Cerebellar nuclear complex (tissue), 1 donor: ENCODE results near the gene CHKA.

Source experiments
- DNase-seq, 2 experiments: peaks; one replicate each; lab custom pipeline; 2025; lab: John Stamatoyannopoulos, UW

Gene CHKA

DNA sequence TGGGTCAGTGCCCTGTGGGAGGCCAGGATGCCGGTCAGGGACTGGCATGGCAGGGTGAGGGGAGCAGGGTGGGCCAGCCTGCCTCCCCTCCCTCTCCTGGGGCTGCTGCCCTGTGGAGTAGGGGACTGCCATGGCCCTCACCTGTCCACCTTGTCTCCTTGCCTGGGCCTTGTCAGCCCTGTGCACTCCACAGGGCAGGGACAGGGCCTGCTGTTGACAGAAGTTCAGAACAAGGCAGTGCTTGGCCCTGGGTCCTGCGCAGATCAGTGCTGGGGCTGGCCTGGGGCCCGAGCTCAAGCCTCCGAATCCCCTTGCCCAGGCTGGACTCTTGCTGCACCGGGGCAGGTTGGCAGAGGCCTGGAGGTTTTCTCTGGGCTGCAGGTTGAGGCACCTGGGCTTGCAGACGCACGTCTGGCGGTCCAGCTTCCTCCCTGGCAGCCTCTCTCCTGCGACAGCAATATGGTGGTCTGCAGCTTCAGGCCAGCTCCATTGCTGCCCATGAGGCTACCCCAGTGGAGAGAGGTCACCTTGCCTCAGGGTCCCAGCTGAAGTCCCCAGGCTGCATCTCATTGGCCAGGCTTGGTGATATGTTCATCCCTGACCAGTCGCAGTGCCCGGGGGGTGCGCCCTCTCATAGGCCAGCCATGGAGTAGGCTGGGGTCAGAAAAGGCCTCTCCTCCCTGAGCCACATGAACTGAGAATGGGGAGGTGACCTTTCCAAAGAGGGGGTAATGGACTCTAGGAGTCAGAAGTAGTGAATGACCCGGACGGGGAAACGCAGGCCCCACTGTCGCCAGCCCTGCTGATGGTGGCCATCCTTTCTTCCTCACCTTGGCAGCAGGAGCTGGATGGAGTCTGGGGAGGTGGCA, 21.5 kb upstream of the CHKA start:
- DNase-seq, result no peak

- no peak for DNase-seq
Observed at GRCh38 chr11:68142028-68142412, 20.8 kb upstream of the CHKA start.

- DNase-seq, result no peak
Observed at GRCh38 chr11:68141246-68142027, 20.2 kb upstream of the CHKA start.

DNA sequence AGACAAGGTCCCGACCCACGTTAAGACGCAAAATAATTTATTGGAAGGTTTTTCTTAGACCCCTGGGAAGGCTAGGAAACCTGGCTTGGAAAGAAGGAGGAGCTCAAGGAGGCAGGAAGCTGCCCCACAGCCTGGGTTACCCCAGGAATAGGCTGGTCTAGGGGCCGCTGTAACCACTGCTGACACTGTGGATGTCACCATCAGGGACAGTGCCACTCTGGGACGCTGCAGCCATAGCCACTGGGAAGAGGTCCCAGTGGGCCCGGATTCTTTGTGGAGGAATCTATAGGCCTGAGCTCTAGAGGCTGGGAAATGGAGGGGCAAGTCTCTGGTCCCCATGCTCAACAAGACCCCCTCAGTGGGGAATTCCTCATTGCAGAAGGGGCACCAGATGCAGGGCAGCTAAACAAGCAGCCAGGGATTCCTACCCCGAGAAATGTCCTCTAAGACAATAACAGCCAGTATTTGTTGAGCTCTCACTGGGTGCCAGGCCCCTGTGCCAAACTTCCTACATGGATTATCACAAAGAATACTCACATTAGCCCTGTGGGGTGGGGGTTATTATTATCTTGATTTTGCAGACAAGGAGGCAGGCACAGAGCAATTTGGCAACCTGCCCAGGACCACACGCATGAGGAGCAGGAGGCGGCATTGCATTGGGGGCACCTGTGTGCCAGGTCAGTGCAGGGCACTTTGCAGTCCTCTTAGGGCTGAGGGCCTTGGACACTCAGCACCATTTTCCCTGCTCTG, 19.5 kb upstream of the CHKA start:
- no peak for DNase-seq

- no peak for DNase-seq
Observed at GRCh38 chr11:68138237-68138636, 17.0 kb upstream of the CHKA start.

- no peak for DNase-seq
Observed at GRCh38 chr11:68137833-68138232, 16.6 kb upstream of the CHKA start.

- DNase-seq, result no peak
Observed at GRCh38 chr11:68136866-68137265, 15.7 kb upstream of the CHKA start.

DNA sequence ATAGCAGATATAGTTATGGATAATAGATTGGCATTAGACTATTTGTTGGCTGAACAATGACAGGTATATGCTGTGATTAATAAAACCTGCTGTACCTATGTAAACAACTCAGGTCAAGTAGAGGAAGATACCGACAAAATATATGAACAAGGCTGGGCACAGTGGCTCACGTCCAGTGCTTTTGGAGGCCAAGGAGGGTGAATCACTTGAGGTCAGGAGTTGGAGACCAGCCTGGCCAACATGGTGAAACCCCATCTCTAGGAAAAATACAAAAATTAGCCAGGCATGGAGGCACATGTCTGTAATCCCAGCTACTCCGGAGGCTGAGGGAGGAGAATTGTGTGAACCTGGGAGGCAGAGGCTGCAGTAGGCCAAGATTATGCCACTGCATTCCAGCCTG, 14.0 kb upstream of the CHKA start:
- no peak for DNase-seq

DNA sequence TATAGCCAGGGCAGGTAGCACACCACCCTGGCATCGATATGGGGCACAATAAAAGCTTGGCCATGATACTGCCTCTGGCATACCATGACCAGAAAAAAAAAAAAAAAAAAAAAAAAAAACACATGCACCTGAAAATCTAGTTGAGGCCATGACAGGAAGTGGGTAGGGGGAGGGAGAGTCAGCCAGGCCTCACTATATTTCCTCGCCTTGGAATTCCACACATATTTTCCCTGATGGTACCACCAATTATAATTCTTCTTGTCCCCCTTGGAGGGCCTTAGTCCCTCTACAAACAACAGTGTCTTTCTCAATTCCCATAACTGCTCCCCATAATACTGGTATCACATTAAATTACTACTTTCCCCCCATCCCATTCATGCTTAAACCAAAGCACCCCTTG, 12.6 kb upstream of the CHKA start:
- DNase-seq, result no peak

DNA sequence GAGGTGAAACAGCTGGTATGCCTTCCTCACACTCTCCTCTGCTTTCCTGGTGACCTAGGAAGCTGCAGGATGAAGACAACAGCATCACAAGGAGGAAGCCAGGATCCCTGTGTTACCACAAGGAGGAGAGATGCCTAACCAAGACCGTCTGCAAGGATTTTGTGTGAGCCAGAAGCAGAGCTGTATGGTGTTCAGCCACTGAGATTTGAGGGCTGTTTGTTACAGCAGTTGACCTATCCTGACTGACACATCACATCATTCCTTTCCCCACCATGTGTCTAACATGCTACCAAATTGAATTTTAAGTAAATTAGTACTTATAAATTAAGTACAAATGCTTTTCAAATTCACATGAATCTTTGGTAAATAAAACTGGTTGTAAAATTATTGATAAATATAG, 8.9 kb upstream of the CHKA start:
- DNase-seq, result no peak

DNA sequence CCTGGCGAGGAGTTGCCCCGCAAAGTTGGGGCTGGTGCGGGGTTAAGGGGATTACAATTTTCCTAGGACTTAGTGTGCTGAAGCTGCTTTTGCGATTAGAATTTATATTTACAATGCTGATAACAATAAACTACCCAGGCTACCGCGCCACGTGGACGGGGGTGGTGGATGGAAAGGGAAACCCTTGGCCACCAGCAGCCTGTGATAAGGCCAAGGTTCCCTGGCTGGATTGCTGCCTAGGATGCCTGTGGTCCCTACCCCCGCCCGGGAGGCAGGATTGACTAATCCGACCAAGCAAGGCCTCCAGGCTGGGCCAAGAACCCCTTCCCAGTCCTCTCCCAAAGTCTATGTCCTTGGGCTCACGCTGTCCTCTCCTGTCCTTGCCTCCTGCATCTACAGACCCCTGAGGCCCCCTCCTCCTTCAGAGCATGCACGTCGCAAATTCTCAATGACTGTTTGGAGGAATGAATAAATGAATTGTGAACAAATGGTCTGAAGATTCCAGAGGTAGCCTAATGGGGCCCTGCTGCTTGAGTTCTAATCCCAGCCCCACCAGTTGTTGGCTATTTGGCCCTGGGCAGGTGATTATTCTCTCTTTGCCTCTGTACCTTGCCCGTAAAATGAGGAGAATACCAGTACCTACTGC, 7.6 kb upstream of the CHKA start:
- no peak for DNase-seq

- no peak for DNase-seq
Observed at GRCh38 chr11:68127714-68128681, 6.8 kb upstream of the CHKA start.

DNA sequence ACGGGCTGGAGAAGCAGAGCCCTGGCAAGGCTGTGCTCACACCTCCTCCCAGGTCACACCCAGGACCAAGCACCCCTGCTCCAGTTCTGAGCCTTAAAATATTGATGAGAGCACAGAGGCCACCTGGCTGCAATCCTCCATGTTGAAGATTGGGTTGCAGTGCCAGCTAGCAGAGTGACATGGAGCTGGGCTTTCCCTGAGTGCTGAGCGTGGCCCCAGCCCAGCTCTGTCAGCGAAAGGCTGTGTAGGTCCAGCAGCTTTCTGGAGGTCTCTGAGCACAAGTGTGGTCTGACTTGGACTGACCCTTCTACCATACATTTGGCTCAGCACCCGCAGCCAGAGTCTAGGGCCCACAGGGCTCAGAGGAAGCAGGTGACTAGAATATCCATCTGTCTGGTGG, 4.0 kb upstream of the CHKA start:
- no peak for DNase-seq

DNA sequence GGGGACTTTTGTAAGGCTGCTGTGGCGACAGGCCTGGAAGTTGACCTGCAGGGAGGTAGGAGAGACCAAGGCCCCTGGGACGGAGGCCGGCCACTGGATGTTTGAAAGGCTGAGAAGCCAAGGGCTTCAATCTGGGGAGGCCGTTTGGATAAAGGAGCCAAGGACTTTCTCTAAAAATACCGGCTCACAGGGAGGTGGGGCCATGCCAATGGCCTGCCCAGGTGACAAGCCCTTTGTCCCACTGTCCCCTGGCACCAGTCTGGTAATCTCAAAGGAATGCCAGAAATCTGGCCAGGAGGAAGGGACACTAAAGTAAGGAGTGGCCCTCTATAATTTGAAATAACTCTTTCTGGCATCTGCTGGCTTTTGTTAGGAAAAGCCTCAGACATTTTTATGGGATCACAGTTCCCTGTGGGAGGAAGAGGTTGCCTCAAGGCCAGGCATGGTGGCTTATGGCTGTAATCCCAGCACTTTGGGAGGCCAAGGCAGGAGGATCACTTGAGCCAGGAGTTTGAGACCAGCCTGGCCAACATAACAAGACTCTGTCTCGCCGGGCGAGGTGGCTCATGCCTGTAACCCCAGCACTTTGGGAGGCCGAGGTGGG, 1.9 kb upstream of the CHKA start:
- DNase-seq, result no peak

- DNase-seq, result no peak
Observed at GRCh38 chr11:68120273-68121066, 718 bp downstream of the CHKA start.

- no peak for DNase-seq
Observed at GRCh38 chr11:68118706-68119448, 2.3 kb downstream of the CHKA start.

DNA sequence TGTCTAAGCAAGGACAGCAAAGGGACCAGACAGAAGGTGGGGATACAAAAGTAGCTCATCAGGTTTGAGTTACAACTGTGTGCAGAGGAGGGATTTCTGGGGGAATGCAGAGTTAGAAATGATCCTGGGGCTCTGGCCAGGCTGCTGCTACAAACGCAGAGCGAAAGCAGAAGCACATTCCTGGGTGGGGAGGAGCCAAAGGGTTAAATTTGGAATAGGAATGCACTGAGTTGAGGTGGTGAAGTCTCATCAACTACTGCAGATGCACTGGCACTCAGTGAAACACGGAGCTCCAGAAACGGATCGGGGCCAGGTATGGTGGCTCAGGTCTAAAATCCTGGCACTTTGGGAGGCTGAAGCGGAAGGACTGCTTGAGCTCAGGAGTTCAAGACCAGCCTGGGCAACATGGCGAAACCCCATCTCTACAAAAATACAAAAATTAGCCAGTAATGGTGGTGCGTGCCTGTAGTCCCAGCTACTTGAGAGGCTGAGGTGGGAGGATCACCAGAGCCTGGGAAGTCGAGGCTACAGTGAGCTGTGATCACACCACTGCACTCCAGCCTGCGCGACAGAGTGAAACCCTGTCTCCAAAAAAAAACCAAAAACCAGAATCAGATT, 3.2 kb downstream of the CHKA start:
- DNase-seq, result no peak

- no peak for DNase-seq
Observed at GRCh38 chr11:68116974-68117373, 4.2 kb downstream of the CHKA start.

GRCh38 chr11:68116126-68116525, 5.1 kb downstream of the CHKA start:
- no peak for DNase-seq
